ENCODE data around the gene RPRD2.

The RPRD2 gene

DNA sequence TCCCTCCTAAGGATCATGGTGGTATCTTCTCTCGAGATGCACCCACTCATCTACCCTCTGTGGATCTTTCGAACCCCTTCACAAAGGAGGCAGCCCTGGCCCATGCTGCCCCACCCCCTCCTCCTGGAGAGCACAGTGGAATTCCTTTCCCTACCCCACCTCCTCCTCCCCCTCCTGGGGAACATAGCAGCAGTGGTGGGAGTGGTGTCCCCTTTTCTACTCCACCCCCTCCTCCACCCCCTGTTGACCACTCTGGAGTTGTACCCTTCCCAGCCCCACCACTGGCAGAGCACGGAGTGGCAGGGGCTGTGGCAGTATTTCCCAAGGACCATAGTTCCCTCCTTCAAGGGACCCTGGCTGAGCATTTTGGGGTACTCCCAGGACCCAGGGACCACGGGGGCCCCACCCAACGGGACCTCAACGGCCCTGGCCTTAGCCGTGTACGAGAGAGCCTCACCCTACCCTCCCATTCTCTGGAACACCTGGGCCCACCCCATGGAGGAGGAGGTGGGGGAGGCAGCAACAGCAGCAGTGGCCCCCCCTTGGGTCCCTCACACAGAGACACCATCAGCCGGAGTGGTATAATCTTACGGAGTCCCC is 108.8 kb downstream of the RPRD2 start:
- DNase-seq (ENCODE audit: low spot score) = no peak

DNA sequence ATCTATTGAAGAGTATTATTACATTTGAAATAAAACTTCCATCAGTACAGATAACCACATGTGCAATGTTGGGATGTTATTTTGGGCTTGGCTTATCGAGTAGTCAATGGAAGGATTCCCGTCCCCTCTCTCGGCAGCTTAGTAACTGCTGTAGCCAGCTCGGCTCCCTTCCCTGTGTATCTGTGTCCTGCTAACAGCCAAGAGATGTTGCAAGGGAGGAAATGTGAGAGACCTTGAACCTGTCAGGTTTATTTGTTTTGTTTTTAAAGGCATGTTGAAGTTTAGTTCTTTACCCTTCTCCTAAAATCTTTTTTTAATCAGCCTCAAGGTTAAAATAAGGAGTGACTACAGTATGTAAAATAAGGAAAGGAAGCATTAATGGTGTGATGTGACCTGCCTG is 109.7 kb downstream of the RPRD2 start:
- no peak for DNase-seq (ENCODE audit: low spot score)

DNA sequence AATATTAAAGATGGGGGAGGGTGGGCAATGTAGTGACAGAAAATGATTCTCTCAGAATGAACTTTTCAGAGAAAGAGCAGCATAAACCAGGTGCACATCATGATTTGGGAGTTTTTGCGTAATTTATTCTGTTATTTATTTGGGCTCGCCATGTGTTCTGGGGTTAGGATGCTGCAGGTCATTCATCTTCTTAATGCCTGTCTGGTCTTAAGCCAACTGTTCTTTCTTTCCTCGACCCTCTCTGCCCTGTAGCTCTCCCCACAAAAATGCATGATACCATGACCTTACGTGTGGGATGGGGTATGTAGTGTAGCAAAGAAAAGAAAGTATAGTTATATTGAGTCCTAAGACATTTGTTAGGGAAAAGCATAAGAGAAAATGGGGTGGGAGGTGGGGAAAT is 110.9 kb downstream of the RPRD2 start:
- no peak for DNase-seq (ENCODE audit: low spot score)

DNA sequence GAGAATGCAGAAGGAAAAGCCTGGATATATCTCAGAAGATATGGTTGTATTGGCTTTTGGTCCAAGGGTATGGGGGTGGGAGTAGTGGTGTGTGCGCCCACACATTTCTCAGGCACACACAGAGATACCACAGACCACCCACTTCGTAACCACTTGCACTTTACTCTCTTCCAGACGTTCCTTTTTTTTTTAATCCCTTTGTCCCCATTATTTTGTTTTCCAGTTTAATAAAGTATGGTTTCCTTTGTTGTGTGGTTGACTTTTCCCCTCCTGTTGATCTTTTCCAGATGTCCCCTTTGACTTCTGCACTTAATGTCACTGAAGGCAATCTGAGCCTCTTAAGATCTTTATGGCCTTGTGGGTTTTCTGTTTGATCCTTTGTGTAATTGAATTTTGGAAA is 112.8 kb downstream of the RPRD2 start:
- no peak for DNase-seq (ENCODE audit: low spot score)

DNA sequence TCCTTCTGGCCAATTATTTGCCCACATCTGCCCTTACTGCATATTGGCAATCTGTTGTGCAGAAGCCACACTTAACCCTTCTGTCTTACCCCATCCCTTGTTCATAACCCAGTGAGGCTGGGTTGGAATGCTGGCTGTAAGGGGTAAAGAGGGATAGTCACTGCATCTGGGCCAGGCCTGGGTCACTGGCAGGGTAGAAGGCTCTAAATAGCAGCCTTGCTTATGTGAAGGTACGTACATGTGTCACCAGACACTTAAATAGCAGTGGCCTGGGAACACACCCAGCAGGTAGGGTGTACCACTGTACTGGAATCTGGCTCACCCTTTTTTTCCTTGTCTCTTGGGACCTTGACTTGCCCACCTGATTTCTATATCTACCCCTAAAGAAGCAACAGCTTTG is 113.4 kb downstream of the RPRD2 start:
- DNase-seq (ENCODE audit: low spot score) = no peak

DNA sequence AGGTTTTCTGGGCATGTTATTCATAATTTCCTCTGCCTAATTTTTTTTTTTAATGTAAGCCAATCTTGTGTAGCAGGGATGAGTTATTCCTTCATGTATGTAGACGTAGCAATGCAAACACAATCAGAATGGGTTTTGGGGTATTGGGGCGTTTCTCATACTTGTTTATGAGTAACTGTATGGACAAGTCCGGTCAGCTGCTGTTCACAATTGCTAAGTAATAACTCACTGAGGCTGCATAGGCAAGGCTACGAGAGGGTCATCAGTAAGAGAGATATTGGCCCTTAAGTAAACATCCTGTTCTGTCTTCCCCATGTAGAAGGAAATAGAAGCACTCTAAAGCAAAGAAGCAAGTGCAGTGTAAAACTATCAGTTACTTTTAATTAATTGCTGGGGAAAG is 113.8 kb downstream of the RPRD2 start:
- no peak for DNase-seq (ENCODE audit: low spot score)

DNA sequence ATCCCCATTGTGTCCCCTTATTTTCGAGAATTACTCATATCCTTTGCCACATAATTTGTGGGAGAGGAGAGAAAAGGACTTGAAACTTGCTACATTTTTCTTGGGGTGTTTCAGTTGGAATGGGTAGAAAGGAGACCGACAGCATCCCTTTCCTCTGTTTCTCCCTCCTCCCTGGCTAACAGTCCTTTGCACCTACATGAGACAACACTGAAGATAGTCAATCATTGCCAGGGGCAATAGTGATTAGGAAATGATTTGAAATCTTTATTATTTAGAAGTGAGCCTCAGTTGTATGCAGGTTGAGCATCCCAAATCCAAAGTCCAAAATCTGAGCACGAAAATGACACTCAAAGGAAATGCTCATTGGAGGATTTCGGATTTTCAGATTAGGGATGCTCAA is 115.4 kb downstream of the RPRD2 start:
- no peak for DNase-seq (ENCODE audit: low spot score)

DNA sequence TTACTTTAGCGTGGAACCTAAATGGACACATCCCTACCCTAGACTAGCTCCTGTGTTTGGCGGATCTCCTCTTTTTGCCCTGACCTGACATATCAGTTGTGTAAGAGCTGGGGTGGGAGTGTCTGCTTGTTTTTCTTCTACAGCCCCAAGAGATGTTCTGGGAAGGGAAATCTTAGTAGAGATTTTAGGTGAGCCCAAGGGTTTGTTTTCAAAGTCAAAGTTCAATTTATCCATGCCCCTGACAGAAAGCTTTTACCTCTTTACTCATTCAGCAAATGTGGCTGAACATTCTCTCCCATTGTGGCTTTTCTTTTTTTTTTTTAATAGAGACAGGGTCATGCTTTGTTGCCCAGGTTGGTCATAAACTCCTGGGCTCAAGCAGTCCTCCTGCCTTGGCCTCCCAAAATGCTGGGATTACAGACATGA is 116.0 kb downstream of the RPRD2 start:
- no peak for DNase-seq (ENCODE audit: low spot score)

DNA sequence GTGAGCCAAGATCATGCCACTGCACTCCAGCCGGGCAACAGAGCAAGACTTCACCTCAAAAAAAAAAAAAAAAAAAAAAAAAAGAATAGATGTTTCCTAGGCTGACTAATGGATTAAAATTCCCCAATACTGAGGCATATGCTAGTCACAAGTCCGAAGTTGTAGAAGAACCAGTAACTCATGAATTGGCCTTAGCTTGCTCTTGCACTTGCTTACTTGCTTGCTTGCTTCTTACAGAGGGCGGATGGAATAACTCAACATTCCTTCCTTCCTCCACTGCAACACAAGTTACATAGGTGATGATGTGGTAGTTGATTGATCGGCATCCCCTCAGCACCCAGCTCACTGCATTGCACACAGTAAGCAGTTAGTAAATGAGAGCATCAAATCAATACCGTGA is 120.5 kb downstream of the RPRD2 start:
- no peak for DNase-seq (ENCODE audit: low spot score)

DNA sequence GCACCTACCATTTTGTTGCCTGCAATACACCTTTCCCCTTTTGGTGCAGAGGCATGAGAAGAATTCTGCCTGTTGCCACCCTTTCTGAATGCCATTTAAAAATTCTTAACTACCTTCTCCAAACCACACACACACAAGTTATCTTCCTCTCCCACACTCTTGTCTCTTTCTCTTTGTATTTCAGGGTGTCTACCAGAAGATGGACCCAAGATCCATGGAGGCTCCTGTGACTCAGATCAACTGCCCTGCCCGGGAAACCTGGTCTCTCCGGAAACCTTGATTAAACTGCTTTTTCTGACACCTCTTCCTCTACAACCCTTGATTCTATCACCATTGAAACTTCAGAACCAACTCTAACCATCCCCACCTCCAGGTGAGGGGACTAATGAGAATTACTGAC is 120.9 kb downstream of the RPRD2 start:
- no peak for DNase-seq (ENCODE audit: low spot score)

DNA sequence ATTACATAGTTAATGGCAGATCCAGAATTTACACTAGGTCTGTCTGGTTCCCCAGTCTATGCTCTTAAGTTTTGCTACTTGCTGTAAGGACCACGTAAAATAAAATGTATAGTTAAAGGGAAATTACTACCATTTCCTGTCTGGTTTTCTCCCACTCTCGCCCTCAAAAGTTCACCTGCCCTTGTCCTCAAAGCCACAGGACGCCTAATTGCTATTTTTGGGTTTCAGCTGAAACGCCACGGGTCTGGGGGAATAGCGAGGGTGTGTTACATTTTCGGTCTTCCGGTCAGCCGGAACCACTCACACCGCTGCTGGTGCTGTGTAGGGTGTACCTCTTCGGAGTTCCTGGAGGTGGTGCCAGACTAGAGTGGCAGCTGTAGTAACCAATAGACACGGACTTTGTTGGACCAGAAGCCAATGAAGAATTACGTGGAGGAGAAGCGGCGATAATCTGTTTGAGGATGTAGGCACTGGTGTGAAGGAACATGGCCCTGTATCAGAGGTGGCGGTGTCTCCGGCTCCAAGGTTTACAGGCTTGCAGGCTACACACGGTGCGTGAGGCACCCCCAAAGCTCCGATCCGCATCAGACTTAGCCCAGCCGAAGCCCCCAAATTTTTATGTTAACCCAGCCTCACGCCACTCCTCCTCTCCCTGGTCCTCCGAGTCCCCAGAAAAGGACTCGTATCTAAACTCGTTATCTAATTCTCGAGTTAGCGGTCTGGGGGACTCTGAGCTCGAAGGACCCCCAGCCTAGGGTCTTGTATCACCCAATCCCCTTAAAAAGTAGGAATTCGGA is 123.2 kb downstream of the RPRD2 start, which contains the start of gene TARS2:
Gene TARS2 (plus strand): TSS at position 454 of the 797 bp plus-strand sequence. CDS start 32 bp downstream, at position 486.
- DNase-seq (ENCODE audit: low spot score) = peak; percentile 97

DNA sequence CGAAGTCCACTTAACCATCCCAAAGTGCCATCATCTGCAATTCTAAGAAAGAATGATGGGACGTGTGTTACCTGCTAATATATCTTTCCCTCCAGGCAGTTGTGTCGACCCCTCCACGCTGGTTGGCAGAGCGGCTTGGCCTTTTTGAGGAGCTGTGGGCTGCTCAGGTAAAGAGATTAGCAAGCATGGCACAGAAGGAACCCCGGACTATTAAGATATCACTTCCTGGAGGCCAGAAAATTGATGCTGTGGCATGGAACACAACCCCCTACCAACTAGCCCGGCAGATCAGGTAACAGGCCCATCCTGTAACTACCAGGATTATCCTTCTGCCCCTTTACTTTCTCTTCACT is 123.8 kb downstream of the RPRD2 start:
- DNase-seq (ENCODE audit: low spot score) = no peak

DNA sequence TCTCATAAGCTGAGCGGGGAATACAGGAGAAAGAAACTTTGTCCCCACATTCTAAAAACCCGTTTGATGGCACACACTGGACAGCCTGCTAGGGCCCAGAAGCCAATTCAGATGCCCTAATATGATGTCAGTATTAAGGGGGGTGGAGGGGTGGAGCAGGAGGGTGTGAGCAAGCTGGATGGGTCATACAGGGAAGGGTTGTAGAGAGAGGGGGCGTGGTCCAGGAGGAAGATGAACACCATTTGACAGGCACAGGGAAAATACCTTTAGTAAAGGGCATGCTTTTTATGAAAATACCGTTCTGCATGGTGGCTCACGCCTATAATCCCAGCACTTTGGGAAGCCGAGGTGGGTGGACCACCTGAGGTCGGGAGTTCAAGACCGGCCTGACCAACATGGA is 129.2 kb downstream of the RPRD2 start:
- DNase-seq (ENCODE audit: low spot score) = no peak

DNA sequence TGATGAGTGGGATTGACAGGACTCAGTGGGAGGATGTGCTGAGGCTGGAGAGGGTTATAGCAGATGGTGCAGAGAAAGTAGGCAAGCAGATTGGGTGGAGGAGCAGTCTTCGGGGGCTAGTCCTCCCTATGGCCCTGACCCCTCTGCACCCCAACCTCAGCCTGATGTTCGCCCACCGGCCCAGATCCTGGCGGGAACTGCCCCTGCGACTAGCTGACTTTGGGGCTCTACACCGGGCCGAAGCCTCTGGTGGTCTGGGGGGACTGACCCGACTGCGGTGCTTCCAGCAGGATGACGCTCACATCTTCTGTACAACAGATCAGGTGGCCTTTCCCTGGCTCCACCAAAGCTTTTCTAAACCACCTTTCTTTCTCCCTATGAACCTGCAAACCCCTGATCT is 134.4 kb downstream of the RPRD2 start:
- no peak for DNase-seq (ENCODE audit: low spot score)

DNA sequence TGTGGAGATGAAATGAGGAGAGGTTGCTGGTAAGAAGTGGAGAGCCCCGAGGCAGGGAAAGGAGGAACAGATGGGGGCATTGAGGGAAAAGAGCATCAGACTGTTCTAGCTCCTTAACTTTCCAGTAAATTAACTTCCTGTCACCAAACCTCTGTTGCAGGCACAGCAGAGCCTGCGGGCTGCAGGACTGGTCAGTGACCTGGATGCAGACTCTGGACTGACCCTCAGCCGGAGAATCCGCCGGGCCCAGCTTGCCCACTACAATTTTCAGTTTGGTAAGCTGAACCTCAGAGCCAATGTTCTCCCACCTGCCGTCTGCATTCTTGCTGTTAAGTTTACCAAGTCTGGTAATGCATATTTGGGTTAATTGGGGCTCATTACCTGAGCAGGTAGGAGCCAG is 141.5 kb downstream of the RPRD2 start:
- no peak for DNase-seq (ENCODE audit: low spot score)

DNA sequence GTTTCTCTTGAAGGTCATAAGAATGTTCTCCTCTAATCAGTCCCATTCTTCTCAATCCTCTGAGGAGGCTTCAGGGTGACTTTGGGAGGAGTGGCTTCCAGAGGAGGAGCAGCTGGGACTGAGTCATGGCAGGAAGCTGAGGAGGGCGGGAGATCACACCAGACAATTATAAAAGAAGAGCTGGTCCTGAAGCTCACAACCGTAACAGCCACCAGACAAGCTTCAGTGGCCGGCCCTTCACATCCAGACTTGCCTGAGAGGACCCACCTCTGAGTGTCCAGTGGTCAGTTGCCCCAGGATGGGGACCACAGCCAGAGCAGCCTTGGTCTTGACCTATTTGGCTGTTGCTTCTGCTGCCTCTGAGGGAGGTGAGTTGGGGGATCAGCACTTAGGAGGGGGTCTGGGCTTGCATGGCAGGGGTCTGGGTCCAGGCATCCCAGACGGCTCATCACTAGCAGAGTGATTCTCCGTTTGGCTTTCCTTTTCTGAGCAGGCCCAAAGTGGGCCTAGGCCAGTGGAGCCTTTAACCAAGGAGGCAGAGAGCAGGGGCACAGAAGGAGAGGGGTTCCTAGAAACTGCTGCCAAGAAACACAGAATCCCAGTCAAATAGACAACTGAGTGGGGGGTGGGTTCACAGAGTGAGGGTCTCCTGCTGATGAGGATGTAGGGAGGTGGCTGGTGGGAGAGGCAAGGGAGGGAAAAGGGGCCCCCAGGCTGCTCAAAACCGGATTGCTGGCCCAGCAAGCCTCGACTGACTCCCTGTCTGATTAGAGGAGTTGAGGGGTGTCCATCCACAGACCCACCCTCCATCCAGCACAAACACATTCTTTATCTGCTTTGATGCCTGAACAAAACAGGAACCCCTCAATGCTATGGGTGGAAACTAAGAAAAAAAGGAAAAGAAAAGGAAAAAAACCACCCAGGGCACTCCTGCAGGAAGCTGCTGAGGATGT is 144.2 kb downstream of the RPRD2 start, which contains the start of gene ECM1:
Gene ECM1 (plus strand): TSS at position 198 of the 953 bp plus-strand sequence. CDS start 101 bp downstream, at position 299.
- DNase-seq (ENCODE audit: low spot score) = no peak

DNA sequence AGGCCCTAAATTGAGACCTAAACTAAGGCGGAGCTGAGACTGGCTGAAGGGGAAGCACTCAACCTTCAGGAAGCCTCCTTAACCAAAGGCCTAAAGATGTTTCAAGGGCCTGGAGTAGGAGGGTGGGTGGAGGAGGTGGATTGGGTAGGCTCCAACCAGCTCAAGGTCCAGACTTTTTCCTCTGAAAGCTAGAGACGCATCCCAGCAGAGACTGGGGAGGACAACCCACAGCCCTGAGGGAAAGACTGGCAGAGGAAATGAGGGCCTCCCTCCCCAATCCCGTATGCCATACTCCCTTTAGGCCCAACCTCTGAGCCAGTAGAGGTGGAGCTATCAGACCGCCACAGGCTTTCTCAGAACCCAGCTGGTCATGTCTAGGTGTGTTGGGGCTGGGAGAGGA is 145.0 kb downstream of the RPRD2 start:
- no peak for DNase-seq (ENCODE audit: low spot score)

DNA sequence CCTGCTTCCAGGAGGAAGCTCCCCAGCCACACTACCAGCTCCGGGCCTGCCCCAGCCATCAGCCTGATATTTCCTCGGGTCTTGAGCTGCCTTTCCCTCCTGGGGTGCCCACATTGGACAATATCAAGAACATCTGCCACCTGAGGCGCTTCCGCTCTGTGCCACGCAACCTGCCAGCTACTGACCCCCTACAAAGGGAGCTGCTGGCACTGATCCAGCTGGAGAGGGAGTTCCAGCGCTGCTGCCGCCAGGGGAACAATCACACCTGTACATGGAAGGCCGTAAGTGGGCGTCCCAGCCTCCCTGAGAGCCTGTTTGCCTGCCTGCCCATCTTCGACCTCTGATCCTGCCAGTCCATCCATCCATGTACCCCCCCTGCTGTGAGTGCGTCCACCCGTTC is 147.6 kb downstream of the RPRD2 start:
- DNase-seq (ENCODE audit: low spot score) = no peak

DNA sequence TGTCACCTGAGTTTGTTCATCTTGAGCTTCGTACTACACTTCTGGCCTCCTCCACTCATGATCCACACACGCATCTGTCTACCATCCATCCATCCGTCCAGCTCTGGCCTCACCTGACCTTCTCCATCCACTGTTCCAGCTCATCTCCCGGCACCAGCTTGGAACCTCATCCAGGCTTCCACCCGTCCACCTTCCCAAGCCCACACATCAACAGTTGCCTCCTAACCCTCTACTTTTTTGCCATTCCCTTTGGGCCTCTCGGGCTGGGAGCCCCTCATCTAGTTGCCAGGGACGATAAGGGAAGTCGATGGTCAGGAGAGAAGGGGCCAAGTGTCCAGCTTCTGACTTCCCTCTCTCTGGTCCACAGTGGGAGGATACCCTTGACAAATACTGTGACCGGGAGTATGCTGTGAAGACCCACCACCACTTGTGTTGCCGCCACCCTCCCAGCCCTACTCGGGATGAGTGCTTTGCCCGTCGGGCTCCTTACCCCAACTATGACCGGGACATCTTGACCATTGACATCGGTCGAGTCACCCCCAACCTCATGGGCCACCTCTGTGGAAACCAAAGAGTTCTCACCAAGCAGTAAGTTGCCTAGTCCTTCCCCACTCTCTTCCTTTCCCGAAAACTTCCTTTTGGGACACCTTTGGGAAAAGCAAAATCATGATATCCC is 148.2 kb downstream of the RPRD2 start:
- DNase-seq (ENCODE audit: low spot score) = no peak

DNA sequence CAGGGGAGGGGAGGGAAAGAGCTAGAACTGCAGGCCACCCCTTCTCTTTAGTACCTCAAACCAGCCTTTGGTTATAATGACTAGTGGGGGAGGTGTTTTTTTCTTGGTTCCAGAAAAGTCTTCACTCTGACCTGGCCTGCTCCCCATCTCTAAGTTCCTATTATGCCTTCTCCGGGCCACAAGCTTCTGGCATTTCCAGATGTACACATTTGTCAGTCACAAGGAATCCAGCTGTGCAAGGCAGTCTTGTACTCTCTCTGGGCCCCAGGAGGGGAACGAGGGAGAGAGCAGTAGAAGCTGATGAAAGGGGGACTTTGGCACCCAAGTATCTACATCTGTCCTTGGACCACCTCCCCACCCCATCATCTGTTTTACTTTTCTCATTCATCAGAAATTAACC is 148.9 kb downstream of the RPRD2 start:
- DNase-seq (ENCODE audit: low spot score) = no peak

DNA sequence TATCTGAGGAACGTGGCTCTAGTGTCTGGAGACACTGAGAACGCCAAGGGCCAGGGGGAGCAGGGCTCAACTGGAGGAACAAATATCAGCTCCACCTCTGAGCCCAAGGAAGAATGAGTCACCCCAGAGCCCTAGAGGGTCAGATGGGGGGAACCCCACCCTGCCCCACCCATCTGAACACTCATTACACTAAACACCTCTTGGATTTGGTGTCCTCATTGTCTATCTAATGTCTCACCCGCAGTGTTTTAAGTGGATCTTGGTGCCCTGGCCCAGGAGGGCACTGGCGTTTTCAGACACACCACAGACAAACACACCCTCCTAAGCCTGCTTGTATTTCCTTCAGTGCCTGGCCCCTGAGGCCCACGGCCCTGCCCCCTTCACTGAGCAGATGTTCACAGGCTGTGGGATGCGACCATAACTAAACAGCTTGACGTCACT is 149.4 kb downstream of the RPRD2 start:
- DNase-seq (ENCODE audit: low spot score) = no peak

DNA sequence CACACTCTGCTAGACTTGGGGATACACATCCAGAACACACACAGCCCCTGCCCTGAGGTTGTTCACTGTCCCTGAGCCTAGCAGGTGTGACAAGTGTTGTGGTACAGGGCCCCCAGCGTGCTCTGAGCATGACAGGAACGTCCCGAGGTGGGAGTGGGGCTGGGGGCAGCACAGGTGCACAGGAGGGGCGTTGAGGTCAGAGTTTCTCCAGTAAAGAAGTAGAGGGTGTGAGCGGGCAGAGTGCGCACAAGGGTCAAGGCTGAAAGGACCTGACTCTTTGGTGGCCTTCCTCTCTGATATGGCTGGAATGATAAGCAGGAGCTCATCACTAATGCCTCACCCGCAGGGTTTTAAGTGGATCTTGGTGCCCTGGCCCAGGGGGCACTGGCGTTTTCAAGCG is 150.3 kb downstream of the RPRD2 start:
- DNase-seq (ENCODE audit: low spot score) = no peak

All from CD4-positive, alpha-beta T cell treated with Interleukin-6 at 100 ng/mL for 8 hours (primary cell).